ENCODE measurements around the gene FMNL3. TPM values are rescaled to one million over a fixed set of nuclear protein-coding genes. Genes with fewer than 3 reads are reported as not detected.

FMNL3 gene
- total RNA-seq, 4 donors from 2014 or later = 3.2 to 8.4 (median 6.7) TPM

DNA sequence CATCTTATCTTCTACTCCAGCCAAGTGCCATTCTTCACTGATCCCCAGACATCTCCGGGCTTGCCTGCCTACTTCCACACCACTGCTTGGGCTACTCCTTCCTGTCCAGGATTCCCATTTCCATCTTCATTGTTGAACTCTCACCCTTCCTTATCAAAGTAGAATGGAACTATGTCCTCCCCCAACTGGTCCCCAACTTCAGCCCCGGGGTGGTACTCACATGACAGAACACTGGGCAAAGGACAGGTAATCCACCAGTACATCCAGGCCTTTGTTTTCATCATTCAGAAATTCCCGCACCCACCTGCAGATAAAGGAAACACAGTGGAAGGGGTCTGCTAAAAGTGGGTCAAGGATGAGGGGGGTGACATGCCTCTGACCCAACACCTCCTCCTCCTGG, 45.5 kb downstream of the FMNL3 start:
- H3K27ac ChIP-seq = no peak overlapping the region
- 92% methylated on average over 3 of the region's 3 CpGs for WGBS
- H3K4me3 ChIP-seq = no peak overlapping the region
- no peaks in the 10 kb centered on the region for H3K27me3 ChIP-seq
- TF ChIP-seq POLR2A (IDR thresholded peaks at IDR 0.05) (no peak), EP300 (IDR thresholded peaks at IDR 0.05) (no peak)
- TF ChIP-seq, protein P1, sequence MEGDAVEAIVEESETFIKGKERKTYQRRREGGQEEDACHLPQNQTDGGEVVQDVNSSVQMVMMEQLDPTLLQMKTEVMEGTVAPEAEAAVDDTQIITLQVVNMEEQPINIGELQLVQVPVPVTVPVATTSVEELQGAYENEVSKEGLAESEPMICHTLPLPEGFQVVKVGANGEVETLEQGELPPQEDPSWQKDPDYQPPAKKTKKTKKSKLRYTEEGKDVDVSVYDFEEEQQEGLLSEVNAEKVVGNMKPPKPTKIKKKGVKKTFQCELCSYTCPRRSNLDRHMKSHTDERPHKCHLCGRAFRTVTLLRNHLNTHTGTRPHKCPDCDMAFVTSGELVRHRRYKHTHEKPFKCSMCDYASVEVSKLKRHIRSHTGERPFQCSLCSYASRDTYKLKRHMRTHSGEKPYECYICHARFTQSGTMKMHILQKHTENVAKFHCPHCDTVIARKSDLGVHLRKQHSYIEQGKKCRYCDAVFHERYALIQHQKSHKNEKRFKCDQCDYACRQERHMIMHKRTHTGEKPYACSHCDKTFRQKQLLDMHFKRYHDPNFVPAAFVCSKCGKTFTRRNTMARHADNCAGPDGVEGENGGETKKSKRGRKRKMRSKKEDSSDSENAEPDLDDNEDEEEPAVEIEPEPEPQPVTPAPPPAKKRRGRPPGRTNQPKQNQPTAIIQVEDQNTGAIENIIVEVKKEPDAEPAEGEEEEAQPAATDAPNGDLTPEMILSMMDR (IDR thresholded peaks at IDR 0.05) = no peak
- H3K4me1 ChIP-seq = peaks cover 33% of the 10 kb centered on the region
- no peak for DNase-seq (ENCODE audit: low spot score in 2 of 2)
- H3K36me3 ChIP-seq = no peaks in the 10 kb centered on the region
- H3K9me3 ChIP-seq = no peaks in the 10 kb centered on the region

GRCh38 chr12:49661191-49661590, 46.0 kb downstream of the FMNL3 start:
- no peak overlapping the region for H3K27ac ChIP-seq

GRCh38 chr12:49659753-49660152, 47.5 kb downstream of the FMNL3 start:
- Histone ChIP-seq H3K9me3 (no peaks in the 10 kb centered on the region), H3K36me3 (no peaks in the 10 kb centered on the region), H3K27me3 (no peaks in the 10 kb centered on the region), H3K27ac (no peak overlapping the region), H3K4me3 (no peak overlapping the region), H3K4me1 (peaks cover 27% of the 10 kb centered on the region)
- WGBS = 71% methylated on average over 1 of the region's 1 CpG
- no peak for DNase-seq (ENCODE audit: low spot score in 2 of 2)
- no peak for TF ChIP-seq EP300 (IDR thresholded peaks at IDR 0.05)
- TF ChIP-seq, protein P1 (IDR thresholded peaks at IDR 0.05) = no peak
- TF ChIP-seq POLR2A (IDR thresholded peaks at IDR 0.05) = no peak
- no peak for TF ChIP-seq POLR2AphosphoS5 (IDR thresholded peaks at IDR 0.05)

More at GRCh38 chr12:49661191-49661590, 46.0 kb downstream of the FMNL3 start:
- no peak for TF ChIP-seq POLR2AphosphoS5 (IDR thresholded peaks at IDR 0.05)
- no peak for TF ChIP-seq POLR2A (IDR thresholded peaks at IDR 0.05)
- TF ChIP-seq EP300 (IDR thresholded peaks at IDR 0.05) = no peak
- TF ChIP-seq, protein P1 (IDR thresholded peaks at IDR 0.05) = no peak
- Histone ChIP-seq H3K4me1 (peaks cover 33% of the 10 kb centered on the region), H3K4me3 (no peak overlapping the region), H3K36me3 (no peaks in the 10 kb centered on the region), H3K27me3 (no peaks in the 10 kb centered on the region), H3K9me3 (no peaks in the 10 kb centered on the region)
- 88% methylated on average over 3 of the region's 3 CpGs for WGBS
- no peak for DNase-seq (ENCODE audit: low spot score in 2 of 2)

GRCh38 chr12:49658276-49658675, 48.9 kb downstream of the FMNL3 start:
- peaks cover 18% of the 10 kb centered on the region for H3K4me1 ChIP-seq
- no peaks in the 10 kb centered on the region for H3K27me3 ChIP-seq
- no peak overlapping the region for H3K4me3 ChIP-seq
- no peaks in the 10 kb centered on the region for H3K9me3 ChIP-seq
- WGBS = 97% methylated on average over 13 of the region's 13 CpGs
- no peak overlapping the region for H3K27ac ChIP-seq
- DNase-seq (ENCODE audit: low spot score in 2 of 2) = no peak
- peaks cover 8% of the 10 kb centered on the region for H3K36me3 ChIP-seq
- TF ChIP-seq, protein P1 (IDR thresholded peaks at IDR 0.05) = no peak
- no peak for TF ChIP-seq POLR2A (IDR thresholded peaks at IDR 0.05)

DNA sequence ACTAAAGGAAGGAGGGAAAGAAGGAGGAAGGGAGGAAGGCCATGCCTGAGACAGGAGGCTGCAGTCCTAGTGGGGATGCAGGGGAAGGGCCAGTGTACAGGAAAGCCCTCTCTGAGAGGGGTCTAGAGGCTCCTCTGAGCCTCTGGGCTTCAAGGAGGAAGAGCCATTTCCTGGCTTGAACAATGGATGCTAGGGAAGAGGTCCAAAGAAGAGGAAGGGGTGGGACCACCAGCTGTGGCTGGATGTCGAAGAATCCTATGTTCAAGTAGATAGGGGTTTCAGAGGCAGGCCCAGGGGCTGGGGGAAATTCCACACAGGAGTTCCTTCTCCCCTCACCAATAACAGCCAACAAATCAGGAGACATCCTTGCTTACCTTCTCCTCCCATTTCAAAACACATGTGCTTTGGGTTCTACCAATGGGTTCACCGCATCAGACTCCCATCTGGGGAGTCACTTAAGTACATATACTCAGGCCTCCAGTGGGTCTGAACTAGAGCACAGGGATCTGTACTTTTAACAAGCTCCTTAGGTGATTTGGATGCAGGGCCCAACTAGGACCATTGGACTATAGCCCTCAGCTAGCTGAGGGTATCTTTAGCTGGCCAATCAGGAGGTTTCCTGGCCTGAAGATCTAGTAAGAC, 51.5 kb downstream of the FMNL3 start:
- WGBS = 95% methylated on average over 2 of the region's 2 CpGs
- TF ChIP-seq EP300 (IDR thresholded peaks at IDR 0.05) = no peak
- no peak for TF ChIP-seq POLR2AphosphoS5 (IDR thresholded peaks at IDR 0.05)
- TF ChIP-seq POLR2A (IDR thresholded peaks at IDR 0.05) = no peak
- TF ChIP-seq, protein P1 (IDR thresholded peaks at IDR 0.05) = no peak
- H3K36me3 ChIP-seq = peaks cover 18% of the 10 kb centered on the region
- no peak overlapping the region for H3K27ac ChIP-seq
- no peaks in the 10 kb centered on the region for H3K27me3 ChIP-seq
- no peaks in the 10 kb centered on the region for H3K9me3 ChIP-seq
- no peak overlapping the region for H3K4me3 ChIP-seq
- H3K4me1 ChIP-seq = no peaks in the 10 kb centered on the region
- no peak for DNase-seq (ENCODE audit: low spot score in 2 of 2)
